ENCODE measurements around the gene DDX31.

The DDX31 gene

DNA sequence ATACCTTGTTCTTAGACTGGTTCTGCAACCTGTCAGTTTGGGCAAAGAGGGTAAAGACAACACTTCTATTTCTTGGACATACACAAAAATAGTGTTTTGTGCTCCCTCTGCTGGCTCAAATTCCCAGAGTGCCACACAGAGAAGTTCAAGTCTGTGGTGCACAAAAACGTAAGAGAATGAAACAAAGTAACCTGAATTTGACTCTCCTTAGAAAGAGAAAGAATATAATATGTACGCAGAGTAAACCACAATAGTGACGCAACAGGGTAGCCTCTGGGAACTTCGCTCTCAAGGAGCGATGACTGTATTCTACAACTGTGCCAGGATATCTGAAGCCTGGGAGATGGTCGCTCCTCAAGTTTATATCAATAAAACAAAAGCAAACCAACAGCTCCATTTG, 18.5 kb downstream of the DDX31 start:
- no peak overlapping the region for H2BK15ac ChIP-seq (ENCODE audit: low read length)
- peaks cover 17 to 83% of the 10 kb centered on the region in 2 donors for H3K36me3 ChIP-seq (replicated peaks in 1 of 2; ENCODE audit: control insufficient read depth in 2 of 2, insufficient read depth in 2 of 2, low read length in 2 of 2)
- no peak overlapping the region for H3K27ac ChIP-seq (replicated peaks; ENCODE audit: low read length)
- no peak overlapping the region for H3K14ac ChIP-seq (ENCODE audit: low read length)
- no peak overlapping the region for H2AK5ac ChIP-seq (ENCODE audit: low read depth, low read length)
- no peak overlapping the region for H2BK120ac ChIP-seq (ENCODE audit: low read depth, low read length)
- no peak for DNase-seq (ENCODE audit: low spot score)
- no peaks in the 10 kb centered on the region for H3K4me1 ChIP-seq (ENCODE audit: control insufficient read depth in 2 of 2, insufficient read depth in 1 of 2, low read depth in 1 of 2, low read length in 2 of 2)
- no CpG with 5 or more reads among the region's 6 CpGs for WGBS, 2 donors (ENCODE audit: extremely low coverage in 2 of 2, insufficient read length in 2 of 2, insufficient replicate concordance in 1 of 2)
- no peak overlapping the region for H3K4me2 ChIP-seq (ENCODE audit: insufficient read depth, low read length, poor library complexity, severe bottlenecking)
- no peak overlapping the region for H3K4me3 ChIP-seq (ENCODE audit: low read length in 2 of 2)
- no peak overlapping the region for H2BK5ac ChIP-seq (ENCODE audit: low read length)
- H4K8ac ChIP-seq (ENCODE audit: low read depth, low read length), result no peak overlapping the region
- H4K91ac ChIP-seq (ENCODE audit: low read depth, low read length, poor library complexity), result no peak overlapping the region
- no peaks in the 10 kb centered on the region for H3K9me3 ChIP-seq (replicated peaks in 1 of 2; ENCODE audit: control insufficient read depth in 2 of 2, insufficient read depth in 1 of 2, low read depth in 1 of 2, low read length in 2 of 2)
- no peak overlapping the region for H3K4ac ChIP-seq (ENCODE audit: low read length)
- no peak overlapping the region for H2BK12ac ChIP-seq (ENCODE audit: low read length)
- no peak overlapping the region for H3K9ac ChIP-seq (ENCODE audit: low read depth, low read length, poor library complexity)
- H3K27me3 ChIP-seq (ENCODE audit: control insufficient read depth in 3 of 3, insufficient read depth in 3 of 3, low read depth in 1 of 3, low read length in 3 of 3), result no peaks in the 10 kb centered on the region
- H3K79me1 ChIP-seq (ENCODE audit: low read depth, low read length), result no peaks in the 10 kb centered on the region
- no peak overlapping the region for H2AFZ ChIP-seq (ENCODE audit: low read length)
- H3K23ac ChIP-seq (ENCODE audit: low read depth, low read length, poor library complexity), result no peak overlapping the region
- no peak overlapping the region for H3K18ac ChIP-seq (ENCODE audit: low read length)

DNA sequence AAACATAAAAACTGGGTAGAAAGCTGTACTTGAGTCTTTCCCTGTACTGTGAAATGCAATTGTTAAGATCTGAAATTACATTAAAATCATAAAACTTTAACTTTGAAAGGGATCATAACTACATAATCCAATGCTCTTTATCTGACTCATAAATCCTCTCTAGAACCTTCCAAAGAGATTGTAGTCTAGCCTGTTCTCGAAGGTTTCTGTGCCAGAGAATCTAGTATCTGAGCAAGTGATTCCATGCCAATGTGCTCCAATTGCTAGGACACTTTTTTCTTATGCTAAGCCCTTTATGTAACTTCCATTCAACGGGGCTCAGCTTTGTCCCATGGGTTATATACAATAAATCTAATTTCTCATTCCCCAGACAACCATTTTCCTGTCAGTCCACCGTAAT, 21.1 kb downstream of the DDX31 start:
- Histone ChIP-seq H3K36me3 (replicated peaks in 1 of 2; ENCODE audit: control insufficient read depth in 2 of 2, insufficient read depth in 2 of 2, low read length in 2 of 2) (peaks cover 29 to 92% of the 10 kb centered on the region in 2 donors), H4K8ac (ENCODE audit: low read depth, low read length) (no peak overlapping the region), H3K79me1 (ENCODE audit: low read depth, low read length) (no peaks in the 10 kb centered on the region), H2BK15ac (ENCODE audit: low read length) (no peak overlapping the region), H3K9me3 (replicated peaks in 1 of 2; ENCODE audit: control insufficient read depth in 2 of 2, insufficient read depth in 1 of 2, low read depth in 1 of 2, low read length in 2 of 2) (no peaks in the 10 kb centered on the region), H2BK12ac (ENCODE audit: low read length) (no peak overlapping the region), H3K27me3 (ENCODE audit: control insufficient read depth in 3 of 3, insufficient read depth in 3 of 3, low read depth in 1 of 3, low read length in 3 of 3) (no peaks in the 10 kb centered on the region), H3K4me3 (ENCODE audit: low read length in 2 of 2) (no peak overlapping the region), H2AK5ac (ENCODE audit: low read depth, low read length) (no peak overlapping the region), H2BK120ac (ENCODE audit: low read depth, low read length) (no peak overlapping the region), H3K14ac (ENCODE audit: low read length) (no peak overlapping the region), H2BK5ac (ENCODE audit: low read length) (no peak overlapping the region), H3K4me2 (ENCODE audit: insufficient read depth, low read length, poor library complexity, severe bottlenecking) (no peak overlapping the region), H4K91ac (ENCODE audit: low read depth, low read length, poor library complexity) (no peak overlapping the region), H3K18ac (ENCODE audit: low read length) (no peak overlapping the region), H2AFZ (ENCODE audit: low read length) (no peak overlapping the region), H3K27ac (replicated peaks; ENCODE audit: low read length) (no peak overlapping the region), H3K4ac (ENCODE audit: low read length) (no peak overlapping the region), H3K9ac (ENCODE audit: low read depth, low read length, poor library complexity) (no peak overlapping the region), H3K4me1 (ENCODE audit: control insufficient read depth in 2 of 2, insufficient read depth in 1 of 2, low read depth in 1 of 2, low read length in 2 of 2) (no peaks in the 10 kb centered on the region), H3K23ac (ENCODE audit: low read depth, low read length, poor library complexity) (no peak overlapping the region)
- DNase-seq (ENCODE audit: low spot score), result no peak
- WGBS, 2 donors (ENCODE audit: extremely low coverage in 2 of 2, insufficient read length in 2 of 2, insufficient replicate concordance in 1 of 2), result no CpG with 5 or more reads among the region's 3 CpGs

DNA sequence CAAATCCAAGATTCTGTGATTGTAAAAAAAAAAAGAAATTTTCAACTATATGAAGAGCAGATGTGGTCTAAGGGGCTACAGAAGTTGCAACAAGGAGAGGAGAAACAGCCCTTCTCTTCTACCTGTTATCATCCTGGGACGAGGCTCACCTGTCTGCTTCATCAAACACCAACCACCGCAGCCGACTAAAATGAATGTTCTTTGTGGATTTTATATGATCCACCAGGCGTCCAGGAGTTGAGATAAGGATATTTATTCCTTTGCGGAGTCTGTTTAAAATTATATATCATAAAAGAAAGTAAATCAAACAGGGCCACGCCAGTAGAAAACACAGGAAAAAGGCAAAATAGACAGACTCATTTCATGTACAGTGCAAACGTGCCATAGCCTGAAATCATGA, 21.5 kb downstream of the DDX31 start:
- Histone ChIP-seq H3K18ac (ENCODE audit: low read length) (no peak overlapping the region), H3K9me3 (replicated peaks in 1 of 2; ENCODE audit: control insufficient read depth in 2 of 2, insufficient read depth in 1 of 2, low read depth in 1 of 2, low read length in 2 of 2) (no peaks in the 10 kb centered on the region), H3K23ac (ENCODE audit: low read depth, low read length, poor library complexity) (no peak overlapping the region), H3K9ac (ENCODE audit: low read depth, low read length, poor library complexity) (no peak overlapping the region), H2BK120ac (ENCODE audit: low read depth, low read length) (no peak overlapping the region), H2BK12ac (ENCODE audit: low read length) (no peak overlapping the region), H3K4me2 (ENCODE audit: insufficient read depth, low read length, poor library complexity, severe bottlenecking) (no peak overlapping the region), H3K27me3 (ENCODE audit: control insufficient read depth in 3 of 3, insufficient read depth in 3 of 3, low read depth in 1 of 3, low read length in 3 of 3) (no peaks in the 10 kb centered on the region), H2AK5ac (ENCODE audit: low read depth, low read length) (no peak overlapping the region), H2BK15ac (ENCODE audit: low read length) (no peak overlapping the region), H3K4ac (ENCODE audit: low read length) (no peak overlapping the region), H3K14ac (ENCODE audit: low read length) (no peak overlapping the region), H3K36me3 (replicated peaks in 1 of 2; ENCODE audit: control insufficient read depth in 2 of 2, insufficient read depth in 2 of 2, low read length in 2 of 2) (peaks cover 29 to 96% of the 10 kb centered on the region in 2 donors), H2BK5ac (ENCODE audit: low read length) (no peak overlapping the region), H2AFZ (ENCODE audit: low read length) (no peak overlapping the region), H3K27ac (replicated peaks; ENCODE audit: low read length) (no peak overlapping the region), H3K4me3 (ENCODE audit: low read length in 2 of 2) (no peak overlapping the region), H4K8ac (ENCODE audit: low read depth, low read length) (no peak overlapping the region), H3K4me1 (ENCODE audit: control insufficient read depth in 2 of 2, insufficient read depth in 1 of 2, low read depth in 1 of 2, low read length in 2 of 2) (no peaks in the 10 kb centered on the region), H3K79me1 (ENCODE audit: low read depth, low read length) (no peaks in the 10 kb centered on the region), H4K91ac (ENCODE audit: low read depth, low read length, poor library complexity) (no peak overlapping the region)
- no peak for DNase-seq (ENCODE audit: low spot score)
- no CpG with 5 or more reads among the region's 7 CpGs for WGBS, 2 donors (ENCODE audit: extremely low coverage in 2 of 2, insufficient read length in 2 of 2, insufficient replicate concordance in 1 of 2)

DNA sequence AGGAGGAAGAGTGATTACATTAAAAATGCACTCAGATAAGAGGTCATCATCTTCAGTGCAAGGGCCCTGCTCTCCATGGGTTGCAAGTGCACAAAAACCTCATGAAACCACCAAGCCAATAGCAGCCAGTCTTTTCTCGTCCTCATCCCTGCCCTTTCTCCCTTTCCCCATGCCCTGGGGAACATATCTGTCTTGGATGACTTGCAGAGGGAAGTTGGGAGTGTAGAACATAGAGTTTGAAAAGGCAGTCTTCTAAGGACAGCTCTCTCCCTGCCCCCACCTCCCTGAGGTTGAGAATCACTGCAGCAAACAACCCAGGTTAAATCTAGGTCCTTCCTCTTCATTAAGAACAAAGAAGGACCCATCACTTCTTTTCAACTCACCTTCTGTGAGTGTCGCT, 22.0 kb downstream of the DDX31 start:
- Histone ChIP-seq H2AK5ac (ENCODE audit: low read depth, low read length) (no peak overlapping the region), H2AFZ (ENCODE audit: low read length) (no peak overlapping the region), H2BK120ac (ENCODE audit: low read depth, low read length) (no peak overlapping the region), H4K8ac (ENCODE audit: low read depth, low read length) (no peak overlapping the region), H3K4me2 (ENCODE audit: insufficient read depth, low read length, poor library complexity, severe bottlenecking) (no peak overlapping the region), H2BK15ac (ENCODE audit: low read length) (no peak overlapping the region), H3K27me3 (ENCODE audit: control insufficient read depth in 3 of 3, insufficient read depth in 3 of 3, low read depth in 1 of 3, low read length in 3 of 3) (no peaks in the 10 kb centered on the region), H3K4me1 (ENCODE audit: control insufficient read depth in 2 of 2, insufficient read depth in 1 of 2, low read depth in 1 of 2, low read length in 2 of 2) (no peaks in the 10 kb centered on the region), H3K27ac (replicated peaks; ENCODE audit: low read length) (no peak overlapping the region), H3K23ac (ENCODE audit: low read depth, low read length, poor library complexity) (no peak overlapping the region), H2BK12ac (ENCODE audit: low read length) (no peak overlapping the region), H3K79me1 (ENCODE audit: low read depth, low read length) (no peaks in the 10 kb centered on the region), H3K4ac (ENCODE audit: low read length) (no peak overlapping the region), H3K9me3 (replicated peaks in 1 of 2; ENCODE audit: control insufficient read depth in 2 of 2, insufficient read depth in 1 of 2, low read depth in 1 of 2, low read length in 2 of 2) (no peaks in the 10 kb centered on the region), H2BK5ac (ENCODE audit: low read length) (no peak overlapping the region), H3K9ac (ENCODE audit: low read depth, low read length, poor library complexity) (no peak overlapping the region), H3K18ac (ENCODE audit: low read length) (no peak overlapping the region), H3K4me3 (ENCODE audit: low read length in 2 of 2) (no peak overlapping the region), H3K14ac (ENCODE audit: low read length) (no peak overlapping the region), H4K91ac (ENCODE audit: low read depth, low read length, poor library complexity) (no peak overlapping the region), H3K36me3 (replicated peaks in 1 of 2; ENCODE audit: control insufficient read depth in 2 of 2, insufficient read depth in 2 of 2, low read length in 2 of 2) (peaks cover 32 to 100% of the 10 kb centered on the region in 2 donors)
- DNase-seq (ENCODE audit: low spot score), result no peak
- WGBS, 2 donors (ENCODE audit: extremely low coverage in 2 of 2, insufficient read length in 2 of 2, insufficient replicate concordance in 1 of 2), result no CpG with 5 or more reads among the region's 2 CpGs
